Activated CD8-positive, alpha-beta memory T cell treated with anti-CD3 and anti-CD28 coated beads for 1 hour (primary cell): ENCODE results near the gene KLHL29.

Source experiments
- DNase-seq, 2 donors: peaks; one replicate each; pipeline ENCODE4 v3.0.0-alpha.2; 2020; ENCODE audit warnings: low read depth in 1 of 2; ENCODE audit errors: extremely low read depth in 1 of 2

KLHL29 gene

GRCh38 chr2:23586741-23587306 lies 201.8 kb downstream of the KLHL29 start:
- no peak for DNase-seq

GRCh38 chr2:23587341-23587880 lies 202.4 kb downstream of the KLHL29 start:
- no peak for DNase-seq

GRCh38 chr2:23588106-23588505 lies 203.1 kb downstream of the KLHL29 start:
- DNase-seq: no peak

GRCh38 chr2:23588508-23589201 lies 203.7 kb downstream of the KLHL29 start:
- no peak for DNase-seq

GRCh38 chr2:23589220-23589647 lies 204.3 kb downstream of the KLHL29 start:
- DNase-seq: no peak

- no peak for DNase-seq
Measured at GRCh38 chr2:23589739-23590138, 204.8 kb downstream of the KLHL29 start.

GRCh38 chr2:23590241-23590869 lies 205.4 kb downstream of the KLHL29 start:
- DNase-seq: no peak

- no peak for DNase-seq
Measured at GRCh38 chr2:23591111-23591510, 206.1 kb downstream of the KLHL29 start.

- no peak for DNase-seq
Measured at GRCh38 chr2:23592061-23592685, 207.2 kb downstream of the KLHL29 start.

- no peak for DNase-seq
Measured at GRCh38 chr2:23592898-23593751, 208.1 kb downstream of the KLHL29 start.

- no peak for DNase-seq
Measured at GRCh38 chr2:23593752-23594459, 208.9 kb downstream of the KLHL29 start.

GRCh38 chr2:23594460-23594825 lies 209.5 kb downstream of the KLHL29 start:
- no peak for DNase-seq

GRCh38 chr2:23595021-23595420 lies 210.0 kb downstream of the KLHL29 start:
- no peak for DNase-seq

- DNase-seq: no peak
Measured at GRCh38 chr2:23595601-23596251, 210.7 kb downstream of the KLHL29 start.

GRCh38 chr2:23596316-23596885 lies 211.4 kb downstream of the KLHL29 start:
- DNase-seq: no peak

GRCh38 chr2:23597687-23598086 lies 212.7 kb downstream of the KLHL29 start:
- no peak for DNase-seq

GRCh38 chr2:23599006-23599405 lies 214.0 kb downstream of the KLHL29 start:
- DNase-seq: no peak

- DNase-seq: no peak
Measured at GRCh38 chr2:23599667-23600066, 214.7 kb downstream of the KLHL29 start.

- DNase-seq: no peak
Measured at GRCh38 chr2:23600346-23600745, 215.4 kb downstream of the KLHL29 start.
